ENCODE results near the gene CEP63.

Gene CEP63

GRCh38 chr3:134615743-134616142 is 129.9 kb downstream of the CEP63 start:
- H3K27ac ChIP-seq: no peak overlapping the region
- H3K4me3 ChIP-seq: no peak overlapping the region
- DNase-seq (ENCODE audit: low spot score): no peak
- no peak for TF ChIP-seq CTCF (IDR thresholded peaks at IDR 0.05)

- Histone ChIP-seq H3K27ac (no peak overlapping the region), H3K4me3 (no peak overlapping the region)
- DNase-seq (ENCODE audit: low spot score): peak; percentile 56
- TF ChIP-seq CTCF (IDR thresholded peaks at IDR 0.05): no peak
Observed at GRCh38 chr3:134617608-134618477, 132.0 kb downstream of the CEP63 start.

GRCh38 chr3:134618478-134619300 is 132.8 kb downstream of the CEP63 start:
- no peak overlapping the region for H3K4me3 ChIP-seq
- no peak for TF ChIP-seq CTCF (IDR thresholded peaks at IDR 0.05)
- no peak overlapping the region for H3K27ac ChIP-seq
- peak; percentile 38 for DNase-seq (ENCODE audit: low spot score)

GRCh38 chr3:134619301-134619615 is 133.4 kb downstream of the CEP63 start:
- Histone ChIP-seq H3K27ac (no peak overlapping the region), H3K4me3 (no peak overlapping the region)
- no peak for DNase-seq (ENCODE audit: low spot score)
- no peak for TF ChIP-seq CTCF (IDR thresholded peaks at IDR 0.05)

- DNase-seq (ENCODE audit: low spot score): peak; percentile 54
- TF ChIP-seq CTCF (IDR thresholded peaks at IDR 0.05): no peak
- H3K4me3 ChIP-seq: no peak overlapping the region
- H3K27ac ChIP-seq: no peak overlapping the region
Observed at GRCh38 chr3:134619884-134620445, 134.1 kb downstream of the CEP63 start.

GRCh38 chr3:134620476-134621115 is 134.7 kb downstream of the CEP63 start:
- TF ChIP-seq CTCF (IDR thresholded peaks at IDR 0.05): no peak

More at GRCh38 chr3:134620476-134621115, 134.7 kb downstream of the CEP63 start:
- Histone ChIP-seq H3K27ac (no peak overlapping the region), H3K4me3 (no peak overlapping the region)
- DNase-seq (ENCODE audit: low spot score): peak; percentile 64

All from coronary artery (tissue), 2 donors.